Renal cortex interstitium (tissue), 11 donors: ENCODE results near the gene PRPS1. TPM values are rescaled to one million over a fixed set of nuclear protein-coding genes. Genes with fewer than 3 reads are reported as not detected.
"Not testable (repeated sequence)": the region's sequence is repeated elsewhere in the genome, so short reads cannot be mapped to it uniquely, and the experiment has no call there.

Experiments
- DNase-seq, 11 donors: peaks; one replicate each; pipeline ENCODE4 v3.0.0-alpha.2; 2013; ENCODE audit warnings: low read depth in 9 of 11, low spot score in 4 of 11; ENCODE audit errors: extremely low read depth in 1 of 11
- polyA plus RNA-seq, 3 donors: library from polyadenylated mRNA; unstranded; fragments of 120-200 nt; gene quantifications; one replicate each; pipeline ENCODE4 v1.2.1, GENCODE V29; 2013; ENCODE audit not compliant: insufficient read length in 3 of 3

PRPS1 gene
- polyA plus RNA-seq, 3 donors, result 48.1 to 52.4 (median 50.6) TPM

GRCh38 chrX:107684956-107685385 is 56.7 kb downstream of the PRPS1 start:
- DNase-seq, result no peak

DNA sequence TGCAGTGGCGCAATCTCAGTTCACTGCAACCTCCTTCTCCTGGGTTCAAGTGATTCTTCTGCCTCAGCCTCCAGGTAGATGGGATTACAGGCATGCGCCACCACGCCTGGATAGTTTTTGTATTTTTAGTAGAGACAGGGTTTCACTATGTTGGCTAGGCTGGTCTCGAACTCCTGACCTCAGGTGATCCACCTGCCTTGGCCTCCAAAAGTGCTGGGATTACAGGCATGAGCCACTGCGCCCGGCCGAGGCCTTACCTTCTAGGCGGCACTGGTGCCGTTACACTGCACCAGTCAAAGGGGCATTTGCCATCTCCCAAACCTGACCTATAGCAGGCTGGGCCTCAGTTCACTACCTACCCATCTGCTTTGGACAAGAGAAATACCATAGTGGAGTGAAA is 57.3 kb downstream of the PRPS1 start:
- not testable (repeated sequence) for DNase-seq

DNA sequence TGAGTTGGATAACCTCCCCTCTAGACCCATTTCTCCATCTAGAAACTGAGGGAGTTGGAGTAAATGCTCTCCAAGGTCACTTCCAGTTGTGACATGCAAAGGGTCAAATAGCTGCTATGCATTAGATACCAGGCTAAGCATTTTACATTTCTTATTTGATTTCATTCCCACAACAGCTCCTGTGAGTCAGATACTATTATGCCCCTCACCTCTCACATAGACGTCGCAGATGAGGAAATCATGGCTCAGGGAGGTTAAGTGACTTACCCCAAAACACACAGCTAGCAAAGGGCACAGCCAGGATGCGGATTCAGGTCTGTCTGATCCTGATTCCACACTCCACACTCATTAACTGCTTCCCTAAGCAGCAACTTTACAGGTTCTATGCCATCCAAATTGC is 57.7 kb downstream of the PRPS1 start:
- no peak for DNase-seq

GRCh38 chrX:107686792-107687191 is 58.5 kb downstream of the PRPS1 start:
- no peak for DNase-seq

DNA sequence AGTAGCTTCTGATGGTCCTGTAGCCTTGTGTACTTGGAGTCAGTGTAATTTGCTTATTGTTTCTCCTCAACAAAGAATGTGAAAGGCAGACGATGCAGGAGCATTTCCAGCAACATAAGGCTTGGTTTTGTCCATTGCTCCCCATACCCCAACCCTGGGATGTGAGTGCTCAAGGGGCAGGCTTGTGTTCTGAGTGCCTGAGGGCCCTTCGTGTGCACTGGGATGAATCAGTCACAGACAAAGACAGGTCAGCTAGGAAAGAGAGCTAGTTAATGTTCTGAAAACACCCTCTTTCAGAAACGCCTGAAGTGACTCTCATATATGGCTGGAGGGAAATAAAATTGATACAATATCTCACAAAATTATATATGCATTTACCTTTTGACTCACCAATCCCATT is 59.1 kb downstream of the PRPS1 start:
- DNase-seq, result no peak

DNA sequence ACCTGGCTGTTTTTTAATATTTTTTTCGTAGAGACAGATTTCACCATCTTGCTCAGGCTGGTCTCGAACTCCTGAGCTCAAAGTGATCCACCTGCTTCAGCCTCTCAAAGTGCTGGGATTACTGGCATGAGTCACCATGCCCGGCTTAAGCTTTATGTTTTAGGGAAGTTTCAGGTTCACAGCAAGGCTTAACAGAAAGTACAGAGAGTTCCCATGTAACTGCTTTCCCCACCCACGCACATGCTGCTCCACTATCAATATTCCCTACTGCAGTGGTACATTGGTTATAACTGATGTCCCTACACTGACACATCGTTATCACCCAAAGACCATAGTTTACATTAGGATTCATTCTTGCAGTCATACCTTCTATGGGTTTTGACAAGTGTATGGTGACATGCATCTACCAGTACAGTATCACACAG is 62.7 kb downstream of the PRPS1 start:
- no peak for DNase-seq

DNA sequence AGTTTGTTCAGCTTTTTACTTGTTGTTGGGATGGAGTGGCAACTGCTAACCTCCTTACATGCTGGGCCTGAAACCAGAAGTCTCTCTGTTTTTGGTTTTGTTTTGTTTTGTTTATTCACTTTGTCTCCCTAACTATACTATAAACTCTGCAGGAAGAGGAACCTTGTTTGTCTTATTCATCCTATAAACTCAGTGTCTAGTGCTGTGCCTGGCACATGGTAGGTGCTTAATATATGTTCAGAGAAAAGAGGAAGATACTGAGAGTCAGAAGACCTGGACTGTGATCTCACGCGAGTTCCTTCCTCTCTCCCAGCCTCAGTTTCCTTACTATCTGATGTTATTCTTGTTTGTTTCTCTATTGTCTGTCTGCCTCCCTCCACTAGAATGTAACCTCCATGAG is 71.3 kb downstream of the PRPS1 start:
- DNase-seq, result no peak

DNA sequence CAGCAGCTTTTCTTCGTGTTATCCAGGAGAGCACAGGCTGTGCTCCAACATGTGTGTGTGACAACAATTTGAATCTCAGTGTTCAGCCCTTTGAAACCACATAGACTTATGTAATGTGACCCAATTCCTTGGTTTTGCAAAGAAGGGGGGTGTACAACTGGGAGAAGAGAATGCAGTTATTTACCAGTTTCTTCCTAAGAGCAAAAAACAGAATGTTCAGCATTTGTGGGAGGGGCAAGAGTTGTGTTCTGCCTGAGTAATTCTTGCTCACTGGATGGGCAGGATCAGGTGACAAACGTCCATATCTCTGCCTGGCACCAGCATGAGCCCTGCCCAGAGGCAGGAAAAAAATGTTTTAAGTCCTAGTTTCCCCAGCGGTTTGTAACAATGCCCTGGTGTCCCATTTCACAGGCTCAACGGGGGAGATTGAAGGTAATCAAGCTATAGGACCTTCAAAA is 72.0 kb downstream of the PRPS1 start:
- no peak for DNase-seq

Other genes with a start within 250 kb of the PRPS1 start
- gene FRMPD3, start 178.9 kb upstream of the PRPS1 start, polyA plus RNA-seq, result under 1 TPM; 0.22 to 0.54 (median 0.49) TPM
- 100 to 1,000 TPM; 109 to 131 (median 122) TPM for gene TSC22D3, start 147.3 kb downstream of the PRPS1 start, polyA plus RNA-seq
- gene NCBP2L, start 149.2 kb downstream of the PRPS1 start, polyA plus RNA-seq, result under 1 TPM in 1 of 3 donors, not detected in 2; 0.14 TPM
- 10 to 100 TPM; 10.4 to 11.3 (median 10.6) TPM for gene MID2, start 197.4 kb downstream of the PRPS1 start, polyA plus RNA-seq